GM12891 (cell line): Measurements from ENCODE around the gene PPP3R1.

Source experiments
- DNase-seq: peaks from one replicate; pipeline ENCODE4 v3.0.0; 2011; ENCODE audit warnings: low spot score; ENCODE audit not compliant: insufficient read length
- FAIRE-seq: peaks from 2 replicates; lab custom pipeline; 2011; peaks lifted over from hg19 to GRCh38; lab: Jason Lieb, UNC
- PAX5 ChIP-seq: IDR thresholded peaks from 2 replicates; pipeline ENCODE4 v1.6.1; 2011; ENCODE audit warnings: low read length, moderate library complexity, mild to moderate bottlenecking; ENCODE audit not compliant: insufficient read depth, severe bottlenecking
- POLR2A ChIP-seq: IDR thresholded peaks from 2 replicates; pipeline ENCODE4 v1.6.1; 2011; ENCODE audit warnings: low read depth, low read length, control low read depth
- POLR2AphosphoS5 ChIP-seq: IDR thresholded peaks from 2 replicates; pipeline ENCODE4 v1.6.1; 2011; ENCODE audit warnings: low read depth, low read length, control low read depth
- POU2F2 ChIP-seq: IDR thresholded peaks from 2 replicates; pipeline ENCODE4 v1.6.1; 2011; ENCODE audit warnings: low read depth, mild to moderate bottlenecking, control low read depth, low read length, moderate library complexity
- SPI1 ChIP-seq: IDR thresholded peaks from 2 replicates; pipeline ENCODE4 v1.6.1; 2011; ENCODE audit warnings: low read depth, low read length, control low read depth
- TAF1 ChIP-seq: IDR thresholded peaks from 2 replicates; pipeline ENCODE4 v1.6.1; 2011; ENCODE audit warnings: low read depth, low read length, control low read depth

The PPP3R1 gene

DNA sequence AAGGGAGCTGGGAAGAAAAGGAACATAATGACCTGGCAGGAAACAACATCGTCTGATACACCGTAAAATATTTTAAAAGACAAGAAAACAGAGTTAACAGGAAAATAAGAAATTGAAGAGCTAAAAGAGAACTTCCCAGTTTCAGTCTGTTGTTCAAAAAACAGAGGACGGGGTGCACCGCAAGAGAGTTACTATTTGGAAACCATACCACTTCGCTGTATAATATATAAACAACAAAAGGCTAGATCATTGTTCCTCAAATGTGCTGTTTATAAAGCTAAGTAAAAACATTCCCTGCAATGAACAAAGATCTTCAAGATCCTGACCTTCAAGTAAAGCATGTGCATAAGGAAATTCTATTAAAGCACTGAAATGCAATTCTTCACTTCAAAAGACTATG, 2.1 kb downstream of the PPP3R1 start:
- no peak for DNase-seq
- FAIRE-seq: no peak
- no peak for TF ChIP-seq POLR2A
- TF ChIP-seq POLR2AphosphoS5: no peak
- no peak for TF ChIP-seq SPI1
- TF ChIP-seq TAF1: no peak
- TF ChIP-seq POU2F2: no peak
- no peak for TF ChIP-seq PAX5

DNA sequence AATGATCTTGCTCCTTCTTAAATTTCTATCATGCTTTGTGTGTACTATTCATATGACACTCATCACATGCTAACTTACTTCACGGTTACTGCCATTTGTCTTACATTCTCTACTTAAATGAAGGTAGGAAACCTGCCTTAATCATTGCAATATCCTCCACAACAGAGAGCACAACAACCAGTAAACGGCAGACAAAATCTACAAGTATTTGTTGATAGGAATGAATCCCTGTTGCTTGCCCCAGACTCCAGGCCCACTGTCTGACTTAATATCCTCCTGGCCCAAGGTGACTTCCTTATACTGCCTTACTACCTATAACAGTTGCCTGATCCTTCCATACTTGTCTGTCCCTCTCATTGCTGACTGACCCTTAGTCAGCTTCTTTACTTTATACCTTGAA, 3.5 kb downstream of the PPP3R1 start:
- no peak for DNase-seq
- TF ChIP-seq PAX5 (no peak), SPI1 (no peak), POU2F2 (no peak), POLR2AphosphoS5 (no peak)
- FAIRE-seq: no peak

DNA sequence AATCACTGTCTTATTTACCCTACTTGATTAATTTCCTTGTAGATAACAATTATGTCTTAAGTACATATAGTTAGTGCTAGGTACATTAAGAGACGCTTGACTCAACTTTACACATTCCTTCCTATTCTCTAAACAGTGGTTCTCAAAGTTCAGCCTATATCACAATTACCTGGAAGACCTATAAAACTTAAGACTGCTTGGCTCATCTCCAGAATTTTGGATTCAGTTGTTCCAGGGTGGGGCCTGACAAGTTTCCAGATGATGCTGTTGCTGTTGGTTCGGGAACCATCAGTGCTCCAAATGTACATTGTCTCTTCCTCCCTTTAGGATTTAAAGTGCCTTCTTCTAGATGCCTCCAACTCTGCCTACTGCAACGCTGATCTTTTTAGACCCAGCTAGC, 4.0 kb downstream of the PPP3R1 start:
- FAIRE-seq: no peak
- TF ChIP-seq TAF1 (no peak), POLR2AphosphoS5 (no peak), POU2F2 (no peak), PAX5 (no peak), SPI1 (no peak), POLR2A (no peak)
- DNase-seq: no peak

DNA sequence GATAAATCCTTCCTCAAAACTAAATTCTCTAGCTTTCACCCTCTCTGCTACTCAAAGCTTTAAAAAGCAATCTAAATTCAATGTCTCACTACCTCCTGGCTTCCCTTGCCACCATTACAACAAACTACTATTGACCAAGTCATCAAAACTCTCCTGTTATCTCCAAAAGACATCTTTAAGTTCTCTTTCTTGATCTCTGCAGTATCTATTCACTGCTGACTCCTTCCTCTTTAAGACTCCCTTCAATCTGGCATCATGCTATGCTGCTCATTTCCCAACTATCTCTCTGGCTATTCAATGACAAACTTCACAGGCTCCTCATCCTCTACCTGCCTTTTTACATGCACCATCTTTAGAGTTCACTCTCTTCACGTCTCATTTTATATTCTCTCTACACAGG, 5.9 kb downstream of the PPP3R1 start:
- DNase-seq (no peak), FAIRE-seq (no peak)
- no peak for TF ChIP-seq POLR2A
- no peak for TF ChIP-seq SPI1
- TF ChIP-seq POU2F2: no peak
- no peak for TF ChIP-seq TAF1
- no peak for TF ChIP-seq PAX5

DNA sequence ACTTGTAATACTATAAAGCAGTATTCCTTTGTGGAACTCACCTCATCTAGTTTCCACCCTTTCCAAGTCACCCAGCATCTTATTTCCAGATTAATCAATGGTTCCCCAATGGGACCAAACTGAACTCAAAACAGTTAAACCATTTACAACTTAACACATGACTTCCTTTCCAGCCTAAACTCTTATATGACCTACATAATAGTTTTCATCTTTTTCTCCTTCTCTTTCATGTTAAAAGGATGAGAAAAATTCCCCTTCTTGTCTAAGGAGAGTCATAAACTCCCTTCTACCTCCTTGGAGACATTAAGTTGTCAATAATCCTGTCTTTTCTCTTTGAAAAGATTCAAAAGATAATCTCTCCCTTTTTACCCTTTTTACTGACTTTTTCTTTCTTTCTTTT, 6.7 kb downstream of the PPP3R1 start:
- no peak for DNase-seq
- no peak for FAIRE-seq
- no peak for TF ChIP-seq POLR2A
- TF ChIP-seq PAX5: no peak
- TF ChIP-seq TAF1: no peak
- TF ChIP-seq SPI1: no peak
- TF ChIP-seq POU2F2: no peak
- TF ChIP-seq POLR2AphosphoS5: no peak

DNA sequence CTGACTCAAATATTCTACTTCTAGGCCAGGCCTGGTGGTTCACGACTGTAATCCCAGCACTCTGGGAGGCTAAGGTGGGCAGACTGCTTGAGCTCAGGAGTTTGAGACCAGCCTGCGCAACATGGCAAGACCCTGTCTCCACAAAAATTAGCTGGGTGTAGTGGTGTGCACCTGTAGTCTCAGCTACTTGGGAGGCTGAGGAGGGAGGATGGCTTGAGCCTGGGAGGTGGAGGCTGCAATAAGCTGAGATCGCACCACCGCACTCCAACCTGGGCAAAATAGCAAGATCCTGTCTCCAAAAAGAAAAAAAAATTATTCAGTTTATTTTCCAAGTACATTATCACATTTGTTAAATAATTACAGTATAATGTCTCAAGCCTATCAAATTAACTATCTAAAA, 7.3 kb downstream of the PPP3R1 start:
- no peak for FAIRE-seq
- TF ChIP-seq PAX5 (no peak), POLR2AphosphoS5 (no peak), POLR2A (no peak), SPI1 (no peak), POU2F2 (no peak), TAF1 (no peak)

DNA sequence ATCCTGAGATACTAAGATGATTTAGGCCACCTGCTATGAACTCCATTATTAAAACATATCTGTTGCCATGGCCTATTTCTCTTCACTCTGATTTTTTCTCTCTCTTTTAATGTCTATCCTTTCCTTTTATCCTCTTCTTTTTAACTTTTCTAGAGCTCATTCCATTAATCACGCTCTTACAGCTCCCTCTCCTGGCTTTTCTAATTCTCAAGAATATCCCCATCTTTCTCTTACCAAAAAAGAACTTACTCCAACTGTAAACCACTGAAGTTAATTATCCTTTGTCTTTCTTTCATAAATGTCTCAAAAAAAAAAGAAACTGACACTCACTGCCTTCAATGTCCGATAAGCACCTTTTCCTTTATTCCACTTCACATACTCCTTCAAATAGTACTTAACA, 7.9 kb downstream of the PPP3R1 start:
- no peak for FAIRE-seq
- TF ChIP-seq POLR2A: no peak
- no peak for TF ChIP-seq SPI1
- TF ChIP-seq POU2F2: no peak
- TF ChIP-seq POLR2AphosphoS5: no peak
- no peak for TF ChIP-seq PAX5
- TF ChIP-seq TAF1: no peak

More for the DNA sequence above, 7.3 kb downstream of the PPP3R1 start:
- DNase-seq: no peak

DNA sequence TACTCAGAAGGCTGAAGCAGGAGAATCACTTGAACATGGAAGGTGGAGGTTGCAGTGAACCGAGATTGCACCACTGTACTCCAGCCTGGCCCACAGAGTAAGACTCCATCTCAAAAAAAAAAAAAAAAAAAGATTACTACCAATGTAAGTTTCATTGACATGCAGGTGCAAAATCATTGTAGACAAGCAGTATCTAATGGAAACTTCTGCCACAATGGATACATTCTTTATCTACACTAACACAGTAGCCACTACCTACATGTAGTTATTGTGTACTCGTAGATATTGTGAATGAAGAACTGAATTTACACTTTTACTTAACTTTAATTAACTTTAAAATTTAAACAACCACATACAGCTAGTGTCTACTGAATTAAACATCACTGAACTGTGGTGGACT, 10.6 kb downstream of the PPP3R1 start:
- FAIRE-seq (no peak), DNase-seq (no peak)
- TF ChIP-seq POU2F2 (no peak), SPI1 (no peak), POLR2AphosphoS5 (no peak), TAF1 (no peak), PAX5 (no peak), POLR2A (no peak)

More for the DNA sequence above, 7.9 kb downstream of the PPP3R1 start:
- no peak for DNase-seq

DNA sequence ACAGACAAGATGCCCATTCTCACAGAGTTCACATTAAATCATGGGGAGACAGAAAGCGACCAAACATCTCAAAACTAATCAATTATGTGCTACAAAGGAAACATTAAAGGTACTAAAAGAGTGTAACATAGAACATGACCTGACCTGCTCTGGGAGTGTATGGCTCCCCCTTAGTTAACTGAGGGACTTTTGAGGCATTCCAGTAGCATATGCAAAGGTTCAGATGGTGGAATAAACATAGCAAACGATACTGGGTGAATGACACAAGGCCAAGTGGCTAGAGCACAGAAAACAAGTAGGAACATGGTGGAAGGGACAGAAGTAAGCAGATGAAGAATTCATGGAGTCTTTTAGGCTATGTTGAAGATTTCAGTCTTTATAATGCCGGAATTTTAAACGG, 11.9 kb downstream of the PPP3R1 start:
- TF ChIP-seq SPI1 (no peak), POU2F2 (no peak), PAX5 (no peak), POLR2A (no peak), TAF1 (no peak), POLR2AphosphoS5 (no peak)
- FAIRE-seq: peak; percentile 77
- DNase-seq: no peak
